Prostate gland (tissue), 2 donors: ENCODE data around the gene GNPAT. TPM values are rescaled to one million over a fixed set of nuclear protein-coding genes. Genes with fewer than 3 reads are reported as not detected.

Experiments
- DNase-seq: peaks from one replicate; pipeline ENCODE4 v3.0.0-alpha.2; 2019; ENCODE audit warnings: low spot score
- H3K27ac ChIP-seq, 2 donors: fragments of 200-600 bp; sonication (generic); 2 replicates each; pipeline ENCODE4 v1.5.1; 2017 to 2019
- H3K27me3 ChIP-seq: fragments of 200-600 bp; sonication (generic); replicated peaks from 2 replicates; pipeline ENCODE4 v1.5.1; 2019; ENCODE audit not compliant: insufficient read depth
- H3K36me3 ChIP-seq, 2 donors: fragments of 200-600 bp; sonication (generic); 1 replicate in 1 of 2; 2 replicates in 1 of 2; pipeline versions ENCODE4 v1.5.1 to v1.8.1; 2017 to 2019
- H3K4me1 ChIP-seq: fragments of 200-600 bp; sonication (generic); replicated peaks from 2 replicates; pipeline ENCODE4 v1.5.1; 2019
- H3K4me3 ChIP-seq, 2 donors: fragments of 200-600 bp; sonication (generic); 2 replicates each; pipeline ENCODE4 v1.5.1; 2017 to 2019
- H3K9me3 ChIP-seq: fragments of 200-600 bp; sonication (generic); 2 replicates; pipeline ENCODE4 v1.5.1; 2017
- CTCF ChIP-seq, 4 experiments: fragments of 200-600 bp in 2 of 4; fragments of 450-650 bp in 2 of 4; sonication (generic) in 2 of 4; IDR thresholded peaks; 1 replicate in 3 of 4; 2 replicates in 1 of 4; pipeline ENCODE4 v1.5.1; 2016 to 2019; ENCODE audit warnings: antibody characterized with exemption in 4 of 4, mild to moderate bottlenecking in 2 of 4, moderate library complexity in 2 of 4
- POLR2A ChIP-seq: fragments of 450-650 bp; IDR thresholded peaks from one replicate; pipeline ENCODE4 v1.6.1; 2016; ENCODE audit warnings: antibody characterized with exemption, mild to moderate bottlenecking
- POLR2AphosphoS5 ChIP-seq: sonication (generic); formaldehyde crosslinking; IDR thresholded peaks from one replicate; pipeline ENCODE4 v1.6.1; 2017; ENCODE audit warnings: antibody characterized with exemption
- WGBS: methylation state at CpG from one replicate; pipeline ENCODE4 v1.1.5; 2018; 5-methylcytosine and 5-hydroxymethylcytosine counted together
- intact Hi-C: fragments of 100-400 bp; cut with DNase I; formaldehyde crosslinking; loops from one replicate; pipeline ENCODE4 v1.14.2; 2022
- total RNA-seq, 2 donors: library from RNA; depleted of rRNA; stranded (reverse); fragments of >200 nt; gene quantifications; one replicate each; pipeline ENCODE4 v1.1.0, GENCODE V29; 2016

The GNPAT gene
- total RNA-seq, 2 donors from 2014 or later = 40.6 to 45.2 TPM

GRCh38 chr1:231213831-231214573 lies 27.0 kb upstream of the GNPAT start:
- no peaks in the 10 kb centered on the region for H3K4me1 ChIP-seq
- no peak overlapping the region for H3K27ac ChIP-seq
- no peak for DNase-seq
- WGBS = 95% methylated on average over 22 of the region's 22 CpGs
- no peaks in the 10 kb centered on the region for H3K36me3 ChIP-seq
- no peaks in the 10 kb centered on the region for H3K27me3 ChIP-seq
- intact Hi-C loops = loop anchor here (5.0 kb wide), 2 partner anchors 297 to 417 kb away; no protein-coding TSS in a partner anchor
- no peaks in the 10 kb centered on the region for H3K9me3 ChIP-seq
- H3K4me3 ChIP-seq = no peak overlapping the region
- TF ChIP-seq CTCF (IDR thresholded peaks at IDR 0.05) = no peak
- TF ChIP-seq POLR2A = no peak
- TF ChIP-seq POLR2AphosphoS5 = no peak

GRCh38 chr1:231214918-231215680 lies 25.9 kb upstream of the GNPAT start:
- H3K9me3 ChIP-seq = no peaks in the 10 kb centered on the region
- H3K4me1 ChIP-seq = no peaks in the 10 kb centered on the region
- H3K27ac ChIP-seq = no peak overlapping the region
- no peaks in the 10 kb centered on the region for H3K27me3 ChIP-seq
- intact Hi-C loops = loop anchor here (5.0 kb wide), 2 partner anchors 298 to 418 kb away; no protein-coding TSS in a partner anchor
- H3K4me3 ChIP-seq = no peak overlapping the region
- no peak for TF ChIP-seq CTCF (IDR thresholded peaks at IDR 0.05)
- no peak for TF ChIP-seq POLR2A
- TF ChIP-seq POLR2AphosphoS5 = no peak
- DNase-seq = no peak
- 76% methylated on average over 17 of the region's 17 CpGs for WGBS
- no peaks in the 10 kb centered on the region for H3K36me3 ChIP-seq

- no peaks in the 10 kb centered on the region for H3K4me1 ChIP-seq
- no peak for TF ChIP-seq POLR2A
- TF ChIP-seq POLR2AphosphoS5 = no peak
- no peak for TF ChIP-seq CTCF (IDR thresholded peaks at IDR 0.05)
- intact Hi-C loops = no loop called here
- H3K4me3 ChIP-seq = no peak overlapping the region
- H3K27ac ChIP-seq = no peak overlapping the region
- H3K36me3 ChIP-seq = no peaks in the 10 kb centered on the region
- H3K27me3 ChIP-seq = no peaks in the 10 kb centered on the region
- 78% methylated on average over 10 of the region's 10 CpGs for WGBS
- no peak for DNase-seq
- H3K9me3 ChIP-seq = no peaks in the 10 kb centered on the region
These were observed 25.2 kb upstream of the GNPAT start for GRCh38 chr1:231215681-231216385.

- no peaks in the 10 kb centered on the region for H3K36me3 ChIP-seq
- H3K4me1 ChIP-seq = no peaks in the 10 kb centered on the region
- no peak for DNase-seq
- intact Hi-C loops = no loop called here
- H3K4me3 ChIP-seq = no peak overlapping the region
- H3K27me3 ChIP-seq = no peaks in the 10 kb centered on the region
- TF ChIP-seq POLR2A (no peak), CTCF (IDR thresholded peaks at IDR 0.05) (no peak), POLR2AphosphoS5 (no peak)
- 30% methylated on average over 4 of the region's 4 CpGs for WGBS
- no peak overlapping the region for H3K27ac ChIP-seq
- no peaks in the 10 kb centered on the region for H3K9me3 ChIP-seq
These were observed 24.5 kb upstream of the GNPAT start for GRCh38 chr1:231216498-231216897.
